PC-9 (cell line): ENCODE measurements around the gene NR2C1.

ENCODE experiments used
- CTCF ChIP-seq: fragments of 200-600 bp; sonication (generic); conservative IDR thresholded peaks from 2 replicates; pipeline ENCODE4 v1.6.1; 2017; ENCODE audit warnings: mixed run types, antibody characterized with exemption, mild to moderate bottlenecking, moderate library complexity
- EZH2 ChIP-seq: fragments of 200-600 bp; sonication (generic); IDR thresholded peaks from 2 replicates; pipeline ENCODE4 v1.8.0; 2017; ENCODE audit warnings: antibody characterized with exemption, low read depth

GRCh38 chr12:95022477-95022876 is 50.9 kb downstream of the NR2C1 start:
- TF ChIP-seq CTCF: no peak
- TF ChIP-seq EZH2: no peak
